HepG2 (cell line): ENCODE data around the gene TOX4. TPM values are rescaled to one million over a fixed set of nuclear protein-coding genes. Genes with fewer than 3 reads are reported as not detected.

ENCODE experiments used
- AKNA ChIP-seq: sonication (generic); formaldehyde crosslinking; IDR thresholded peaks from 2 replicates; pipeline ENCODE4 v1.4.0; 2020; ENCODE audit warnings: missing genetic modification reagents, borderline replicate concordance
- ETV5 ChIP-seq: IDR thresholded peaks from 2 replicates; pipeline ENCODE4 v1.6.1; 2018; ENCODE audit warnings: missing biosample characterization, missing genetic modification reagents, inconsistent platforms, borderline replicate concordance
- FLYWCH1 ChIP-seq: sonication (generic); formaldehyde crosslinking; IDR thresholded peaks from 2 replicates; pipeline ENCODE4 v1.8.1; 2023; ENCODE audit warnings: mild to moderate bottlenecking, missing genetic modification reagents
- GATAD2A ChIP-seq: IDR thresholded peaks from 2 replicates; pipeline ENCODE4 v1.6.1; 2016
- HOXA9 ChIP-seq: sonication (generic); formaldehyde crosslinking; IDR thresholded peaks from 2 replicates; pipeline ENCODE4 v1.8.1; 2022; ENCODE audit warnings: missing genetic modification reagents, mild to moderate bottlenecking, moderate library complexity, borderline replicate concordance
- ISX ChIP-seq: sonication (generic); formaldehyde crosslinking; conservative IDR thresholded peaks from 2 replicates; pipeline ENCODE4 v1.5.0; 2020; ENCODE audit warnings: missing genetic modification reagents
- NRL ChIP-seq: sonication (generic); formaldehyde crosslinking; IDR thresholded peaks from 2 replicates; pipeline ENCODE4 v1.5.0; 2020; ENCODE audit warnings: missing genetic modification reagents, mild to moderate bottlenecking, moderate library complexity, borderline replicate concordance
- POLR2G ChIP-seq: fragments of 200-400 bp; formaldehyde crosslinking; IDR thresholded peaks from 2 replicates; pipeline ENCODE4 v1.6.1; 2018; ENCODE audit warnings: mild to moderate bottlenecking, low read depth, low read length, moderate library complexity
- REST ChIP-seq, 2 experiments: IDR thresholded peaks; 2 replicates each; pipeline ENCODE4 v1.6.1; 2011 to 2012; ENCODE audit warnings: low read length in 2 of 2, borderline replicate concordance in 1 of 2, low read depth in 1 of 2, mild to moderate bottlenecking in 1 of 2, moderate library complexity in 1 of 2
- U2AF1 ChIP-seq: fragments of 200-400 bp; formaldehyde crosslinking; optimal IDR thresholded peaks from 2 replicates; pipeline ENCODE3; 2017; ENCODE audit warnings: mild to moderate bottlenecking, low read depth, low read length
- ZBTB38 ChIP-seq: sonication (generic); formaldehyde crosslinking; IDR thresholded peaks from 2 replicates; pipeline ENCODE4 v1.5.1; 2020; ENCODE audit warnings: mild to moderate bottlenecking, missing genetic modification reagents
- ZC3H13 ChIP-seq: sonication (generic); formaldehyde crosslinking; IDR thresholded peaks from 2 replicates; pipeline ENCODE4 v1.8.1; 2023; ENCODE audit warnings: mild to moderate bottlenecking, missing genetic modification reagents, moderate library complexity
- ZC3H4 ChIP-seq: sonication (generic); formaldehyde crosslinking; IDR thresholded peaks from 2 replicates; pipeline ENCODE4 v1.4.0; 2020; ENCODE audit warnings: missing genetic modification reagents, borderline replicate concordance
- ZMYM2 ChIP-seq: sonication (generic); formaldehyde crosslinking; IDR thresholded peaks from 2 replicates; pipeline ENCODE4 v1.8.0; 2022; ENCODE audit warnings: mild to moderate bottlenecking, missing genetic modification reagents
- ZMYM4 ChIP-seq: sonication (generic); formaldehyde crosslinking; IDR thresholded peaks from 2 replicates; pipeline ENCODE4 v1.8.1; 2023; ENCODE audit warnings: mild to moderate bottlenecking, missing genetic modification reagents
- ZNF12 ChIP-seq: sonication (generic); formaldehyde crosslinking; IDR thresholded peaks from 2 replicates; pipeline ENCODE4 v1.5.0; 2020; ENCODE audit warnings: missing genetic modification reagents
- ZNF121 ChIP-seq: sonication (generic); formaldehyde crosslinking; IDR thresholded peaks from 2 replicates; pipeline ENCODE4 v1.5.0; 2020; ENCODE audit warnings: mild to moderate bottlenecking, missing genetic modification reagents
- ZNF44 ChIP-seq: sonication (generic); formaldehyde crosslinking; IDR thresholded peaks from 2 replicates; pipeline ENCODE4 v1.5.1; 2020; ENCODE audit warnings: mild to moderate bottlenecking, missing genetic modification reagents
- ZNF446 ChIP-seq: sonication (generic); formaldehyde crosslinking; IDR thresholded peaks from 2 replicates; pipeline ENCODE4 v1.5.0; 2020; ENCODE audit warnings: mild to moderate bottlenecking, missing genetic modification reagents
- ZNF563 ChIP-seq: sonication (generic); formaldehyde crosslinking; IDR thresholded peaks from 2 replicates; pipeline ENCODE4 v1.8.0; 2022; ENCODE audit warnings: mild to moderate bottlenecking, moderate library complexity, missing genetic modification reagents
- ZNF879 ChIP-seq: sonication (generic); formaldehyde crosslinking; IDR thresholded peaks from 2 replicates; pipeline ENCODE4 v1.8.1; 2023; ENCODE audit warnings: missing genetic modification reagents
- ZNF883 ChIP-seq: sonication (generic); formaldehyde crosslinking; IDR thresholded peaks from 2 replicates; pipeline ENCODE4 v1.5.1; 2020; ENCODE audit warnings: mild to moderate bottlenecking, missing genetic modification reagents; ENCODE audit errors: not compliant biosample characterization
- polyA plus RNA-seq, 8 experiments: library from polyadenylated mRNA; depleted of rRNA in 3 of 8; stranded (reverse) in 7 of 8; unstranded in 1 of 8; fragments of >200 nt; fragmentation: Illumina TruSeq in 4 of 8; extraction: Trizol in 4 of 8; gene quantifications; 2 replicates each; pipeline versions ENCODE4 v1.2.1 to v1.2.3, GENCODE V29; 2011 to 2016; ENCODE audit warnings: low read depth in 4 of 8, missing spikeins in 1 of 8, mixed read lengths in 1 of 8; ENCODE audit not compliant: insufficient read depth in 1 of 8
- total RNA-seq, 5 experiments: library from RNA; depleted of rRNA; stranded (reverse); fragments of >200 nt; fragmentation: Illumina TruSeq; extraction: Trizol; gene quantifications; 2 replicates each; pipeline ENCODE4 v1.2.3, GENCODE V29; 2016; ENCODE audit warnings: low read depth in 1 of 5

TOX4 gene
- total and polyA plus RNA-seq, 2 of the 13 experiments (the other 11 are each of a cell fraction or from before 2014, with no cell fraction given): 71.8 to 163 TPM

- TF ChIP-seq AKNA (CRISPR knock-in tag) (no peak), ZMYM2 (CRISPR knock-in tag) (no peak), POLR2G (peak; percentile 97), U2AF1 (no peak), GATAD2A (peak; percentile 86), ZNF563 (CRISPR knock-in tag) (peak; percentile 18), HOXA9 (CRISPR knock-in tag) (no peak), ZNF879 (CRISPR knock-in tag) (no peak), ISX (CRISPR knock-in tag) (no peak; the same call in 1 of the 2 replicates), ZNF121 (CRISPR knock-in tag) (peak; percentile 43; the same call in 1 of the 2 replicates), ZNF44 (CRISPR knock-in tag) (peak; percentile 83; the same call in 1 of the 2 replicates), REST (IDR thresholded peaks at IDR 0.05; ENCODE audit: borderline replicate concordance in 1 of 2, low read depth in 1 of 2, low read length in 2 of 2) (peak in 1 of 2 experiments; percentile 63; a peak in 1 of 4 replicates), ETV5 (CRISPR knock-in tag) (peak; percentile 82; the same call in 1 of the 2 replicates), ZC3H13 (no peak), ZBTB38 (CRISPR knock-in tag) (peak; percentile 76; the same call in 1 of the 2 replicates), ZMYM4 (CRISPR knock-in tag) (peak; percentile 99), ZNF12 (CRISPR knock-in tag) (no peak), ZNF883 (CRISPR knock-in tag) (peak; percentile 68), NRL (CRISPR knock-in tag) (peak; percentile 89; the same call in 1 of the 2 replicates), FLYWCH1 (CRISPR knock-in tag) (no peak), ZC3H4 (CRISPR knock-in tag) (peak; percentile 65; the same call in 1 of the 2 replicates), ZNF446 (CRISPR knock-in tag) (0 out of 2 replicates have a peak, but pooled peaks have one; percentile 15)
Measured at GRCh38 chr14:21455912-21456667, 20.9 kb upstream of the TOX4 start, which contains the start of gene CHD8 (continued).
